ENCODE measurements around the gene RPTOR.

Gene RPTOR

DNA sequence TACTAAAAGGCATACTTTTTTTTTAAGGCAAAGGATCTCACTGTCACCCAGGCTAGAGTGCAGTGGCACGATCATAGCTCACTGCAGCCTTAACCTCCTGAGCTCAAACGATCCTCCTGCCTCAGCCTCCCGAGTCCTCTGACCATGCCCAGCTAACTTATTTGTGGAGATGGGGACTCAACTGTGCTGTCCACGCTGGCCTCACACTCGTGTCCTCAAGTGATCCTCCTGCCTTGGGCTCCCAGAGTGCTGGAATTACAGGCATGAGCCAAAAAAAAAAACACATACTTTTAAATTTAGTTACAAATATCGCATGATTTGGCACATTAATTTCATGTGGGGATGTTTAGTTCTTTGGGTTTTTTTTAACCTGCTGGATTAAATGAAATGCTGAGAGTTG is 239.3 kb downstream of the RPTOR start:
- in situ Hi-C loops (cut with HindIII; ENCODE audit: low pct_ligation_motif_present, low sequenced_read_pairs) = no loop called here
- Histone ChIP-seq H3K27me3 (replicated peaks) (no peaks in the 10 kb centered on the region), H3K4me3 (ENCODE audit: low read depth, low read length) (no peak overlapping the region), H3K27ac (no peak overlapping the region), H3K36me3 (replicated peaks) (no peaks in the 10 kb centered on the region)
- no peak for TF ChIP-seq CTCF (IDR thresholded peaks at IDR 0.05; ENCODE audit: low read depth, low read length, missing control alignments)
- no peak for DNase-seq

DNA sequence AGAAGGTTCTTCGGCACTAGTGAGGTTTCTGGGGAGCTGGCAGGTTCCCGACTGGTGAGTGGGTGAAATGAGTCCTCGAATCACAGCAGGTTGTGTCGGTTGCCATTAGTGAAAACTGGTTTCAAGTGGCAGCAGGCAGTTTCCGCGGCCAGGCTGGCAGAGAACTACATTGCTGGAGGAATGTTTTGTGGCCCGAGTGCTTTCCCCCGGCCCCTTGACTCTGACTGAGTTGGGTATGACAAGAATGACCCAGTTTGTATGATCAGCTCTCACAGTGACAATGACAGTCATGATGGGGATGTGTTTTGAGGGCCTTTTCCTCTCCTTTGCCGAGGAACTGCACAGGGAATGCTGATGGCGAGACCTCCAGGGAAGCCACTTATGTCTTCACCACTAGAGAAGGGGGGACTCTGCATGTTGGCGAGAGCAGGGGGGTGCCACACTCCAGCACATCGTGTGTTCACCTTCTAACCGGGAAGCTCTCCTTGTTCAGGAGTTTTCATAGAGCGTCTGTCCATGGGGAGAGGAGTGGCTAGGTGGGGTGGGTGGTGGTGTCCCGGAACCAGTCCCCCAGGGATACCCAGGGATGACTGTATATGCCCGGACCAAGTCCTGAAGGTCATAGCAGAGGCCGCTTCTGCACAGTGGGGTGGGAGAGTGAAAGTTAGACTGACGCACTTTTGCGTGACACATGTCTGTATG is 241.0 kb downstream of the RPTOR start:
- DNase-seq = no peak
- in situ Hi-C loops (cut with HindIII; ENCODE audit: low pct_ligation_motif_present, low sequenced_read_pairs) = no loop called here
- H3K4me3 ChIP-seq (ENCODE audit: low read depth, low read length) = no peak overlapping the region
- no peak for TF ChIP-seq CTCF (IDR thresholded peaks at IDR 0.05; ENCODE audit: low read depth, low read length, missing control alignments)
- H3K36me3 ChIP-seq (replicated peaks) = no peaks in the 10 kb centered on the region
- peak overlapping the region; percentile 67 for H3K27ac ChIP-seq
- H3K27me3 ChIP-seq (replicated peaks) = no peaks in the 10 kb centered on the region

GRCh38 chr17:80786470-80786869 is 241.8 kb downstream of the RPTOR start:
- Histone ChIP-seq H3K4me3 (ENCODE audit: low read depth, low read length) (no peak overlapping the region), H3K36me3 (replicated peaks) (no peaks in the 10 kb centered on the region), H3K27me3 (replicated peaks) (no peaks in the 10 kb centered on the region), H3K27ac (peak overlapping the region; percentile 67)
- in situ Hi-C loops (cut with HindIII; ENCODE audit: low pct_ligation_motif_present, low sequenced_read_pairs) = no loop called here
- TF ChIP-seq CTCF (IDR thresholded peaks at IDR 0.05; ENCODE audit: low read depth, low read length, missing control alignments) = no peak
- DNase-seq = no peak

GRCh38 chr17:80786887-80787286 is 242.2 kb downstream of the RPTOR start:
- peak overlapping the region; percentile 67 for H3K27ac ChIP-seq
- in situ Hi-C loops (cut with HindIII; ENCODE audit: low pct_ligation_motif_present, low sequenced_read_pairs) = no loop called here
- no peak for DNase-seq
- H3K36me3 ChIP-seq (replicated peaks) = no peaks in the 10 kb centered on the region
- TF ChIP-seq CTCF (IDR thresholded peaks at IDR 0.05; ENCODE audit: low read depth, low read length, missing control alignments) = no peak
- H3K27me3 ChIP-seq (replicated peaks) = no peaks in the 10 kb centered on the region
- no peak overlapping the region for H3K4me3 ChIP-seq (ENCODE audit: low read depth, low read length)

DNA sequence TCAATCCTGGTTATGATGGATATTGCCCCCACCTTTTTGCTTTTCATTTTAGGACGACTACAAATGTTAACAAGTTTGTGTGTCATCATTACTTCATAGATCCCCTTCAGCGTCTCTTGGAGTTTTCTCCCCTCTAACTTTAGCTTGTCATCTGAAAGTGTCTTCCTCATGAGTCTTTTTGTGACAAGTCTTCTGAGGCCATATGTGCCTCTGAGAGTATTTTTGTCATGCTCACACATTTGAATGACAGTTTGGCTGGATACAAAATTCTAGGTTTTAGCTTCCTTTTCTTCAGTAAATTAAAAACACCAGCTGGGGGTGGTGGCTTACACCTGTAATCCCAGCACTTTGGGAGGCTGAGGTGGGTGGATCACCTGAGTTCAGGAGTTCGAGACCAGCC is 243.2 kb downstream of the RPTOR start:
- H3K4me3 ChIP-seq (ENCODE audit: low read depth, low read length) = no peak overlapping the region
- in situ Hi-C loops (cut with HindIII; ENCODE audit: low pct_ligation_motif_present, low sequenced_read_pairs) = no loop called here
- no peaks in the 10 kb centered on the region for H3K27me3 ChIP-seq (replicated peaks)
- TF ChIP-seq CTCF (IDR thresholded peaks at IDR 0.05; ENCODE audit: low read depth, low read length, missing control alignments) = no peak
- H3K36me3 ChIP-seq (replicated peaks) = no peaks in the 10 kb centered on the region
- peak overlapping the region; percentile 97 for H3K27ac ChIP-seq
- no peak for DNase-seq

DNA sequence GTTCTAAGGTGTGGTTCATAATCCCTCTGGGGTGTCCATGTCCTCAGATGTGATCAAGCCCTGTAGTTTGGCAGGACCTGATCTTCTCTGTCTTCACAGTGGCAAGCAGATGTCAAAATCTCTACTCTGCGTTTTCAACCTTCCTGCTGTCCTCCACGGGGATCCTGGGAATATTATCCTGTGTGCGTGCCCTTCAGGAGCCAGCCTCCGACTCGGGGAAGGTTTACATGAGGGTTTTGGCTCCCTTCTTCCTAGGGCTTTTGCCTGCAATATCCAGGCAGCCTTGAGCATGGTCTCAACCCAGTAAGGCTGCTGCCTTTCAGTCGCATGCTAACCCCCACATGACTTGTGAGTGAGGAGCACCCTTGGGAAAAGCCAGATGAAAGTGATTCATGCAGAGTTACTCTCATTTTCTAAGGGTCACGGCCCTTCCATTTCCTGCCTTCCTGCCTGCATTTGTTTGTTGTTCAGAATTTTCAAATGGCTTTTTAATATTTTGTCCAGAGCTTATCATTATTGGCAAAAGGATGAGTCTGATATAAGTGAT is 244.8 kb downstream of the RPTOR start:
- TF ChIP-seq CTCF (IDR thresholded peaks at IDR 0.05; ENCODE audit: low read depth, low read length, missing control alignments) = no peak
- DNase-seq = peak; percentile 96
- in situ Hi-C loops (cut with HindIII; ENCODE audit: low pct_ligation_motif_present, low sequenced_read_pairs) = no loop called here
- H3K27ac ChIP-seq = peak overlapping the region; percentile 97
- no peaks in the 10 kb centered on the region for H3K36me3 ChIP-seq (replicated peaks)
- no peak overlapping the region for H3K4me3 ChIP-seq (ENCODE audit: low read depth, low read length)
- no peaks in the 10 kb centered on the region for H3K27me3 ChIP-seq (replicated peaks)
